HK-2 (cell line): ENCODE results near the gene TJP1.
A peak's percentile ranks its signal among the peaks of the same experiment; 100 is the strongest.
"Not testable (repeated sequence)": the region's sequence is repeated elsewhere in the genome, so short reads cannot be mapped to it uniquely, and the experiment has no call there.

Experiments
- DNase-seq: peaks from one replicate; pipeline ENCODE4 v3.0.0-alpha.2; 2018; ENCODE audit not compliant: unreplicated experiment

Gene TJP1

DNA sequence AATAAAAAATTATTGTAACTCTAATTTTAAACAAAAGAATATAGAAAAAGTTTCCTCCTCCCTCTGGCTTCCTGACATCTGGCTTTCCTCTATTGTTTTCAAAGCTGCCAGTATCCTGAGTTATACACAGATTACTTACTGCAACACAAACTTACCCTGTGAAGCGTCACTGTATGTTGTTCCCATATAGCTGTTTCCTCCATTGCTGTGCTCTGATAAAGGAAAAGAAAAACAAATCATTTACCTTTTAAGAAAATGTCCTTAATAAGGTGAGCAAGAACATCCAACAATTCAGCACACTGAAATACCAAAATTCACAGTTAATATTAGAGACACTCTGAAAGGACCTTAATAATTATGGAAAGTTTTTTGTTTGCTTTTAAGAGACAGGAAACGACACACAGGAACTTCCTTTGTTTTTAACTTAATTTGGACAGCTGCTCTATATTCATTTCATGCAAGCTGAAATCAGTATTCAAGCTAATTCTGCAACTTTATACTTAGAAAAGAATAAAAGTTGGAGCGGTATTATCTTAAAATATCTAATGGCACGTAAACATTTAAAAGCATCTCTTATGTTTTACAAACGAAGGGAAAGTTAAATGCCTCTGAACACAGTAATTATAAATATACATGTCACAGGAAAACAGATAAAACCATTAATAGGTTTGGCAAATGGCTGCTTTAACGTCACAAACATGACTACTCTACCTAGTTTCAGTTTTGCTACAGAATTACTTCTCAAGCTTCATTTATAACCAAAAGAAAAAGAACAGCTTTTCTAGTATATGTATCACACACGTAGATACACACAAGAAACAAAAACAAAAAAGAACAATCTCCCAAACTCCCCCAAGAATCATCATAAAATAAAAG is 21.5 kb downstream of the TJP1 start:
- no peak for DNase-seq

DNA sequence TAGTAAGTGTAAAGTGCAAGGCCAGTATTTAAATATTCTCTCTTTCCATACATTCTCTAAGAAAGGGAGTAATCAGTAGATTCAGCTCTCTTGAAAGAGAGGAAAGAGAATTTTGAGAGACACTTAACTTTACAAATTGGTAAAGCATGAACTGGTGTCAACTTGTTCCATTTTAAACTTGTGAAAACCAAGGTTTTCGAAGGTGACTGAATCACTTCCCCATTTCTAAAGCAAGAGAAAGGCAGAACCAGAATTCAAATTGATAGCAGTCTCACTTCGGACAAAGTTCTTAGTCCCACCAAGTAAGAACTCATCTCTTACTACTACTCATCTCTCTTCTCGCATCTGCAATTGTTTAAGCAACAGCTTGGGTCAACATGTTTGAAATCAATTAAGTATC is 22.4 kb downstream of the TJP1 start:
- no peak for DNase-seq

DNA sequence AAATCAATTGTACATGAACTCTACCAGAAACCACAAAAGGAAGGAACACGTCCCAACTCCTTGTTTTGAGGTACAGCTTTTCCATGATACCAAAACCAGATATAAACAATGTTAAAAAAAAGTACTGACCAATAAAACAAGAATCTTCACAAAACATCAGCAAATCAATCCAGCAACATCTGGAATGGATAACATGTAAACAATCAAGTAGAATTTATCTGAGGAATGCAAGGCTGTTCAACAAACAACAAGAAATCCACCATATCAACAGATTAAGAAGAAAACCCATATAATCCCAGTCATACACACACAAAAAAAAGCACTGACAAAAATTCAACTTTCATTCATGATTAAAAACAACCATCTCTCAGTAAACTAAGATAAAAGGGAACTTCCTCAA is 26.7 kb downstream of the TJP1 start:
- DNase-seq = no peak

DNA sequence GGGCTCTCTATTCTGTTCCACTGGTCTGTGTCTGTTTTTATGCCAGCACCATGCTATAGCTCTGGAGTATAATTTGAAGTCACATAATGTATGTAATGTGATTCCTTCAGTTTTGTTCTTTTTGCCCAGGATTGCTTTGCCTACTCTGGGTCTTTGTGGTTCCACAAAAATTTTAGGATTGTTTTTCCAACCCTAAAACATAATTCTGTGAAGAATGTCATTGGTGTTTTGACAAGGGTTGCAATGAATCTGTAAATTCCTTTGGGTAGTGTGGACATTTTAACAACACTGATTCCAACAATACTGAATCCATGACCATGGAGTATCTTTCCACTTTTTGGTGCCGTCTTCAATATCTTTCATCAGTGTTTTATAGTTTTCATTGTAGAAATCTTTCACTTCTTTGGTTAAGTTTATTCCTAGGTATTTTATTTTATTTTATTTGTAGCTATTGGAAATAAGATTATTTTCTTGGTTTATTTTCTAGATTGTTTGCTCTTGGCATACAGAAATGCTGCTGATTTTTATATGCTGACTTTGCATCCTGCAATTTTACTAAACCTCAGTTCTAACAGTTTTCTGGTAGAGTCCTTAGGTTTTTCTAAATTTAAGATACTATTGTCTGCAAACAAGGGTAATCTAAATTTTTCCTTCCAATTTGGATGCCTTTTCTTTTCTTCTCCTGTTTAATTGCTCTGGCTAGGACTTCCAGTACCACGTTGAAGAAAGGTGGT is 29.7 kb downstream of the TJP1 start:
- no peak for DNase-seq

DNA sequence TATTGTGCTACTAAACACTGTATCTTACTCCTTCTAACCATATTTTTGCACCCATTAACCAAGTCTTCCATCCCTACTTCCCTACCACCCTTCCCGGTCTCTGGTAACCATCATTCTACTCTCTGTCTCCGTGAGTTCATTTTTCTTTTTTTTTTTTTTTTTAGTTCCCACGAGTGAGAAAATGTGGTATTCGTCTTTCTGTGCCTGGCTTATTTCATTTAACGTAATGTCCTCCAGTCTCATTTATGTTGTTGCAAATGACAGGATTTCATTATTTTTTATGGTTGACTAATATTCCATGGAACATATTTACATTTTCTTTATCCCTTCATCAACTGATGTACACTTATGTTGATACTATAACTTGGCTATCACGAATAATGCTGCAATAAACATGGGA is 31.7 kb downstream of the TJP1 start:
- DNase-seq = no peak

DNA sequence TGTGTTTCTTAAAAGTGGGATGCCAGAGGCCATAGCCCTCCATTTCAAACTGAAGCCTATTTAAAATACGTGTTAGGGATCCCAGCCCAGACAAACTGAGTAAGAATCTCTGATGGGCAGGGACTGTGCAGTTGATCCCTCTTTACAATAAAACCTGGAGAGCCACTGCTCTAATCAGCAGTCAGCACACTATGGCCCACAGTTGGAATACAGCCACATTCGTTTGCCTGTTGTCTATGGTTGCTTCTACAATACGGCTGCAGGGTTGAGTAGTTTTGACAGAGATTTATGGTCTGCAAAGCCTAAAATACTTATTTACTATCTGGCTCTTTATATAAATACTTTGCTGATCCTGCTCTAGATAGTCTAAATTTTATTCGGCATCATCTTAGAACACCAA is 32.4 kb downstream of the TJP1 start:
- DNase-seq = no peak

DNA sequence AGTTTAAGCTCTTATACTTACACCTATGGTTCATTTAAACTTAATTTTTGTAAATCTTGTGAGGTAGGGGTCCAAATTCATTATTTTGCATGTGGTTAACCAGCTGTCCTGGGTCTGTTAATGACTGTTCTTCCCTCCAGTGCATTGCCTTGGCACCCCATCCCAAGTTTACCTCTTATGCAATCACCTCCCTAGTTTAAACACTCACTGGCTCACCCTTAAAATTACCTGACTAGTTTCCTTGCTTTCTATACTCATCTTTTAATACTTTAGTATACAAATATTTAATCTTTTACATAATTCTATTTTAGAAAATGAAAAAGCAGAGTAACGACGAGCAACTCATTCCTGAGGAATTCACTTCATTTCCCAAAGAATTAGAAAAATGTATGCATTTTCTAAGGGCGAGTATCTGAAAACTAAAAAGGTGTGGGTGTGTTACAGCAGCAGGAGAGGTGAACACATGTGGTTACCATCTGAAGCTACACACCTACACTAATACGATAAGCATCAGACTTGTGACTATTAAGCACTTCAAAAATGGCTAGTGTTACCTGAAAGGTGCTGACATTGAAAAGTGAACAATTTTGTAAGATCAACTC is 33.7 kb downstream of the TJP1 start:
- DNase-seq = no peak

DNA sequence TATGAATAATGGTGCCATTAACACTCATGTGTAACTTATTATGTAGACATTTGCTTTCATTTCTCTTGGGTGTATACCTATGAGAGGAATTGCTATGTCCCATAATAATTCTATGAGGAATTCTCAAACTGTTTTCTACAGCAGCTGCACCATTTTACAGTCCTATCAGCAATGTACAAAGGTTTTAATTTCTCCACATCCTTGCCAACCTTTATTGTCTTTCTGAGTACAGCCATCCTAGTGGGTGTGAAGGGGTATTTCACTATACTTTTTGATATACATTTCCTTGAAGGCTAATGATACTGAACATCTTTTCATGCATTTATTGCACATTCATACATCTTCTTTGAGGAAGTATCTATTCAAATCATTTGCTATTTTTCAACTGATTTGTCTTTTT is 34.5 kb downstream of the TJP1 start:
- no peak for DNase-seq

DNA sequence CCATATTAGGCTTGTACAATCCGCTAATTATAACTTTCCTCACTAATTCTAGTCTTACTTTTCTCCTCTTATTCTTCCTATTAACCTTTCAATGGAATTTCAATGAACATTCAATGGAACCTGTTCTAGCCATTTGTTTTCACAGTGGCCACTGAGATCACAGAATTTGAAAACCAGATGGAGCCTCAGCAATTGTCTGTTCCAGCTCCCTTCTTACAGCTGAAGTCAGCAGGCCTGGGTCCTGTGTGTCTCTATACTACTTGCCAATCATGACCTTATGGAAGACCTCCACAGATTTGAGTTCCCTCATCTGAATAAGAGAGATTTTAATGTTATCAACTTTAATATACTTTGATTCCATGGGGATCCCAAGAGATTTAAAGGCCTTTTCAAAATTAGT is 36.6 kb downstream of the TJP1 start:
- DNase-seq = no peak

DNA sequence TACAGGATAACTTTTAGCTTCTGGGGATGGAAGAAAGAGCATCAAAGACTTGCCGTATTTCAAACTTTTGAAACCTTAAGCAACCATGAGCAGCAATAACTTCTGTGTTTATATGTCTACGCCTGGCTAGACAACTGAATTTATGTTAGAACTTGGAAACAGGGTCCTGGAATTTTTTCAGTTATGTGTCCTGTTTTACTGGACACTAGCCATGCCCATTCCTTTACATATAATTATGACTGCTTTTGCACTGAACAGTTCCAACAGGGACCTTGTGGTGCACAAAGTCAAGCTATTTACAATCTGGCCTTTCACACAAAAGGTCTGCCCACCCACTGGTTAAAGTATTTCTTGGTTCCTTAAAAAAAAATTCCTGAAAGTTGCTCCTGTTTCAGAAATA is 37.1 kb downstream of the TJP1 start:
- DNase-seq = no peak

DNA sequence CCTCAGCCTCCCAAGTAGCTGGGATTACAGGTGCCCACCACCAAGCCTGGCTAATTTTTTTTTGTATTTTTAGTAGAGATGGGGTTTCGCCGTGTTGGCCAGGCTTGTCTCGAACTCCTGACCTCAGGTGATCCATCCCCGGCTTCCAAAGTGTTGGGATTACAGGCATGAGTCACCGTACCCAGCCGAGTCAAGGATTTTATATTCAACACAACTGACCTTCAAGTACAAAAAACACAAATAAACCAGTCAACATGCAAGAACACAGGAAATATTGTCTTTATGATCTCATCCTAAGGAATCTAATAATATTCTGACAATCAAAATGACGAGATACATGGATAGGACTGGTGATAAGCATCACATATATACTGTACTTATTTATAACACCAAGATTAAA is 37.9 kb downstream of the TJP1 start:
- DNase-seq = no peak

DNA sequence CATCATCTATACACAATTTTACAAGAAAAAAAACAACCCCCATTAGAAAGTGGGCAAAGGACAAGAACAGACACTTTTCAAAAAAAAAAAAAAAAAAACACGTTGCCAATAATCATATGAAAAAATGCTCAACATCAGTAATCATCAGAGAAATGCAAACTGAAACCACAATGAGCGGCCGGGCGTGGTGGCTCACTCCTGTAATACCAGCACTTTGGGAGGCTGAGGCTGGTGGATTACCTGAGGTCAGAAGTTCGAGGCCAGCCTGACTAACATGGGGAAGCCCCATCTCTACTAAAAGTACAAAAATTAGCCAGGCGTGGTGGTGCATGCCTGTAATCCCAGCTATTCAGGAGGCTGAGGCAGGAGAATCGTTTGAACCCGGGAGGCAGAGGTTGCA is 39.5 kb downstream of the TJP1 start:
- DNase-seq = not testable (repeated sequence)

DNA sequence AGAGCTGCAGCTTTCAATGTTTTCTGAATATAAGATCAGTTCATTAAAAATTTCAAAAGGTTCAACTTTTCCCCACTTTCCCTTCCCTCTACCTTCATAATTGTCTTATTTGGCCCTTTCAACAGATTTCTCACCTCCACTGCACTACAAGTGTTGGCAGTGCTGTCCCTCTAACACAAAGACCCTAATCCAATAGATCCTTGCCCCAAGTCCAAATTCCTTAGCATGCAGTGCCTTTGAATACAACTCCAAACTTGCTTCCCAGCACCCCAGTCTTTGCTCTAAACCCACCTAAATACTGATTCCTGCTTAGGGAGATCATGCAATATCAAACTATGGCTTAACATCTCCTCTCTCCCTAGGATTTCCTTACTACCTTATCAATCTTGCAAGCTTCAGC is 43.9 kb downstream of the TJP1 start:
- no peak for DNase-seq

DNA sequence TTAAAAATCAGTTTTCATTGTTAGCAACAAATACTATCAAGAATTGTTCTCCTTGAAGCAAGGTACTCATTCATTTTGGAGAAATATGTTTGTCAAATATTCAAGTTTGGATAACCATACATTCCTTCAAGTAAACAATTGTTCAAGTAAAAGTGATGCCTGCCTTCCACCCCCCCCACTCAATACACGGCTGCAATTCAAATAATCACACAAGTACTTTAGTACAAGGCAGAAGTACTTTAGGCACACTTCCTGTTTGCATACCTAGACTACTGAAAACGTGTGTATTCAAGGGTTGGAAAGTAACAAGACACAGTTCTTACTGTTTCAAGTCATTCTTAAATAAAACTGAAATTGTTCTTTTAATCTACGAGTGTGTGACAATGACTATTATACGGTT is 45.4 kb downstream of the TJP1 start:
- DNase-seq = no peak

DNA sequence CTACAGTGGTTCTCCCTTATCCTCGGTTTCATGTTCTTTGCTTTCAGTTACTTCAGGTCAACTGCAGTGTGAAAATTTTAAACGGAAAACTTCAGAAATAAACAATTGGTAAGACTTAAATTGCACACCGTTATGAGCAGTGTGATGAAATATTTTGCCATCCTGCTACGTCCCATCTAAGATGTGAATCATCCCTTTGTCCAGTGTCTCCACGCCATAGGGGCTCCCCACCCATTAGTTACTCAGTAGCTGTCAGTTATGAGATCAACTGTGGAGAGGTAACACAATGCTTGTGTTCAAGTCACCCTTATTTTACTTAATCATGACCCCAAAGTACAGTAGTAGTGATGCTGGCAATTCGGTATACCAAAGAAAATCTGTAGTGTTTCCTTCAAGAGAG is 47.4 kb downstream of the TJP1 start:
- DNase-seq = peak; percentile 25

DNA sequence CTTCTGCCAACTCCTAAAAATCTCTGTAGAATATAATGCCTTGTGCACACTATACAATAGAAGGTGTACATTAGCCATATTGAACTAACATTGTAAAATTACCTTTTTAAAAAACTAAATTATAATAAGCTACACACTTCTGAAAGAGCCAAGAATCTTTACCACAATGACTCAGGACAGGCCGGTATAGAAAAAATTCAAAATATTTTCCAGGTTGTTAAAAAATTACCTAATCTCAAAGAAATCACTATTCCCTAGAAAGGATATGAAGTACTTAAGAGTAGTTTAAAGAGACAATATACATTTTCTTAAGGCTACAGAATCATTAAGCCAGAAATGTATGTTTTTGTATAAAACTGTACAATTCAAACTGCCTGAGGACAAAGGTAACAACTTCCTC is 48.5 kb downstream of the TJP1 start:
- no peak for DNase-seq

DNA sequence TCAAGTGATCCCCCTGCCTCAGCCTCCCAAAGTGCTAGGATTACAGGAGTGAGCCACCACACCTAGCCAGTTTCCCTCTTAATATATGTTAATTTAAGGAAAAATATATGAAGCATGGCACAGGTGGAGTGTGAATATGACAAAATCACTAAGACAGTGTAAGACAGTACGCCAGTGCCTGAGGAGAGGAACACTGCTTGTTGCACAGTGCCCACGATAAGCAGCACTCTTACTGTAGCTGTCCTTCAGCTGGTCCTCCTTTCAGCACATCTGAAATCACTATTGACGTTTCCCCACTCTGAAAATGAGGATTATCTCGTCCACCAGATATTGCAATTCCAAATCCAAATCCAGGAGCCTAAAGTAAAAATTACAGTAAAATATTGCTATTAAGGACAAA is 49.3 kb downstream of the TJP1 start:
- no peak for DNase-seq

DNA sequence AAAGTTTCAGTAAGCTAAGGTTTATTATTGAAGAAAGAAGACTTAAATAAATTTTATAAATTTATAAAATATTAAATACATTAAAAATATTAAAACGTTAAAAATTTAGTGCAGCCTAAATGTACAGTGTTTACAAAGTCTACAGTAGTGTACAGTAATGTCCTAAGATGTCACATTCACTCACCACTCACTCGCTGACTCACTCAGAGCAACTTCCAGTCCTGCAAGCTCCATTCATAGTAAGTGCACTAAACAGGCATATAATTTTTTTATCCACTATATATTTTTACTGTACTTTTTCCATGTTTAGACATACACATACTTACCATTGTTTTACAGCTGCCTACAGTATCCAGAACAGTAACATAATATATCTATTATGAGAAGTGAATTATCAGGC is 51.5 kb downstream of the TJP1 start:
- DNase-seq = no peak

DNA sequence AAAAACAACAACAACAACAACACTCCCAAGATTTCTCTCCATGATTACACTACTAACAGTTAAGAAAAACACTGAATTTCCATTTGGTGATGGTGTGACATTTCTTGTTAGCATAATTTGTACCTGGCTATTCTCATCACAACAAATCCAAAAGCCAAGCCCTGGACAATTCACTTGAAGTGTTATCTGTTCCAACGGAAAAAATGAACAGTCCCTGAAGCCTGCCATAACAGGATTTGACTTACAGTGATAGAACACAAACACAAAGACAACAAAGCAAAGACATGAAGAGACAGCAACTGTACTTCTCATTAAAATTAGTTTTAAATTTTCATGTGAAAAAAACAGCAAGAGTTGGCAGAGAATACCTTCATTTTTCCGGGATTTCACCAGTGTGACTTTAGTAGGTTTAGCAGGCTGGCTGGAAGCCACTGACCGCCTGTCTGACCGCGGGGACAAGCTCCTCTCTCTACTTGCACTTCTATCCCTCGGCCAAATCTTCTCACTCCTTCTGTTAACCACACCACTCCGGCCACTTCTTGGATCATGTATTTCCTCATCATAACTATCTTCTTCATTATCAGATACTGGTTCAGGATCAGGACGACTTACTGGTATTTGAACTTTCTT is 56.3 kb downstream of the TJP1 start:
- DNase-seq = no peak

DNA sequence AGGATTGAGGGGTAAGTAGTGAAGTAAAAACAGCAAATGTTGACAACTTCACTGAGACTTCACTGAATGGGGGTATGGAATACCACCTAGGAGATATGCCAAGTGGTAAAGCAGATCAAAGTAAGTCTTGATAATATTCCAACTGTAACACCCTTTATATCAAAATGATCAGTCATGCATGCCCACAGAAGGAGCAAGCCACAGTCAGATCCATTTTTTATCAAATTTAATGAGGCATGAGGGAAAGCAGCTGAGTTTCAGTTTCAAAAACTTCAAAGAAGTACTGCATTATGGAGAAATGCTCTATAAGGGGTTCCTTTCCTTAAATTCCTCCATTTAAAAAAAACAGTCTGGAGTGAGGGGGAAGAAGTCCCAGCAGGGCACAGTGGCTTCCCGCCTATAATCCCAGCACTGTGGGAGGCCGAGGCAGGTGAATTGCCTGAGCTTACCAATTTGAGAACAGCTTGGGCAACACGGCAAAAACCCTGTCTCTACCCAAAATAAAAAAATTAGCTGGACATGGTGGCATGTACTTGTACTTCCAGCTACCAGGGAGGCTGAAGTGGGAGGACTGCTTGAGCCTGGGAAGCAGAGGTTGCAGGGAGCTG is 56.9 kb downstream of the TJP1 start:
- DNase-seq = no peak

DNA sequence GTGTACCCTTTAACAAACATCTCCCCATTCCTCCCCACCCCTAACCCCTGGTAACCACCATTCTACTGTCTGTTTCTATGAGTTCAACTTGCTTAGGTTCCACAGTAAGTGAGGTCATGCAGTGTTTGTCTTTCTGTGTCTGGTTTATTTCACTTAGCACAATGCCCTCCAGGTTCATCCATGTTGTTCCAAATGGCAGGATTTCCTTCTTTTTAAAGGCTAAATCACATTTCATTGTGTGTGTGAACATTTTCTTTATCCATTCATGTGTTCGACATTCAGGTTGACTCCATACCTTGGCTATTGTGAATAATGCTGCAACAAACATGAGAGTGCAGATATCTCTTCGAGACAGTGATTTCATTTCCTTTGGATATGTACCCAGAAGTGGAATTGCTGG is 62.7 kb downstream of the TJP1 start:
- no peak for DNase-seq
